HepG2 (cell line): Measurements from ENCODE around the gene TRIM28. TPM values are rescaled to one million over a fixed set of nuclear protein-coding genes. Genes with fewer than 3 reads are reported as not detected.

Experiments used
- CERS6 ChIP-seq: sonication (generic); formaldehyde crosslinking; IDR thresholded peaks from 2 replicates; pipeline ENCODE4 v1.5.0; 2020; ENCODE audit warnings: missing genetic modification reagents
- DNMT1 ChIP-seq: sonication (generic); formaldehyde crosslinking; IDR thresholded peaks from 2 replicates; pipeline ENCODE4 v1.5.1; 2020; ENCODE audit warnings: mild to moderate bottlenecking, missing genetic modification reagents
- JUNB ChIP-seq: sonication (generic); formaldehyde crosslinking; IDR thresholded peaks from 2 replicates; pipeline ENCODE4 v1.8.0; 2022; ENCODE audit warnings: missing genetic modification reagents, mild to moderate bottlenecking, borderline replicate concordance
- RELA ChIP-seq: sonication (generic); formaldehyde crosslinking; IDR thresholded peaks from 2 replicates; pipeline ENCODE4 v1.4.0; 2020; ENCODE audit warnings: missing genetic modification reagents
- REPIN1 ChIP-seq: sonication (generic); formaldehyde crosslinking; IDR thresholded peaks from 2 replicates; pipeline ENCODE4 v1.8.0; 2022; ENCODE audit warnings: missing genetic modification reagents, low read depth, mild to moderate bottlenecking, borderline replicate concordance
- SNAI1 ChIP-seq: sonication (generic); formaldehyde crosslinking; IDR thresholded peaks from 2 replicates; pipeline ENCODE4 v1.5.0; 2020; ENCODE audit warnings: mild to moderate bottlenecking, missing genetic modification reagents, borderline replicate concordance
- SOX5 ChIP-seq: IDR thresholded peaks from 2 replicates; pipeline ENCODE4 v1.6.1; 2016; ENCODE audit warnings: borderline replicate concordance
- ZBED4 ChIP-seq: sonication (generic); formaldehyde crosslinking; IDR thresholded peaks from 2 replicates; pipeline ENCODE4 v1.4.0; 2020; ENCODE audit warnings: missing genetic modification reagents, borderline replicate concordance
- ZC3H13 ChIP-seq: sonication (generic); formaldehyde crosslinking; IDR thresholded peaks from 2 replicates; pipeline ENCODE4 v1.8.1; 2023; ENCODE audit warnings: mild to moderate bottlenecking, missing genetic modification reagents, moderate library complexity
- ZMAT3 ChIP-seq: sonication (generic); formaldehyde crosslinking; conservative IDR thresholded peaks from 2 replicates; pipeline ENCODE4 v1.7.0; 2021; ENCODE audit warnings: missing genetic modification reagents
- ZNF317 ChIP-seq: sonication (generic); formaldehyde crosslinking; IDR thresholded peaks from 2 replicates; pipeline ENCODE4 v1.5.0; 2020; ENCODE audit warnings: mild to moderate bottlenecking, missing genetic modification reagents
- ZNF329 ChIP-seq: sonication (generic); formaldehyde crosslinking; IDR thresholded peaks from 2 replicates; pipeline ENCODE4 v1.9.0; 2021; ENCODE audit warnings: low read depth, mild to moderate bottlenecking, missing genetic modification reagents
- ZNF337 ChIP-seq: sonication (generic); formaldehyde crosslinking; IDR thresholded peaks from 2 replicates; pipeline ENCODE4 v1.5.1; 2020; ENCODE audit warnings: missing genetic modification reagents, low read depth, mild to moderate bottlenecking, borderline replicate concordance
- ZNF343 ChIP-seq: sonication (generic); formaldehyde crosslinking; IDR thresholded peaks from 2 replicates; pipeline ENCODE4 v1.4.0; 2020; ENCODE audit warnings: mild to moderate bottlenecking, missing genetic modification reagents
- ZNF451 ChIP-seq: sonication (generic); formaldehyde crosslinking; IDR thresholded peaks from 2 replicates; pipeline ENCODE4 v1.5.0; 2020; ENCODE audit warnings: mild to moderate bottlenecking, missing genetic modification reagents
- ZNF484 ChIP-seq: sonication (generic); formaldehyde crosslinking; IDR thresholded peaks from 2 replicates; pipeline ENCODE4 v1.5.1; 2020; ENCODE audit warnings: mild to moderate bottlenecking, low read depth, missing genetic modification reagents, borderline replicate concordance
- ZNF616 ChIP-seq: sonication (generic); formaldehyde crosslinking; IDR thresholded peaks from 2 replicates; pipeline ENCODE4 v1.5.0; 2020; ENCODE audit warnings: low read depth, mild to moderate bottlenecking, missing genetic modification reagents
- polyA plus RNA-seq, 8 experiments: library from polyadenylated mRNA; depleted of rRNA in 3 of 8; stranded (reverse) in 7 of 8; unstranded in 1 of 8; fragments of >200 nt; fragmentation: Illumina TruSeq in 4 of 8; extraction: Trizol in 4 of 8; gene quantifications; 2 replicates each; pipeline versions ENCODE4 v1.2.1 to v1.2.3, GENCODE V29; 2011 to 2016; ENCODE audit warnings: low read depth in 4 of 8, missing spikeins in 1 of 8, mixed read lengths in 1 of 8; ENCODE audit not compliant: insufficient read depth in 1 of 8
- total RNA-seq, 5 experiments: library from RNA; depleted of rRNA; stranded (reverse); fragments of >200 nt; fragmentation: Illumina TruSeq; extraction: Trizol; gene quantifications; 2 replicates each; pipeline ENCODE4 v1.2.3, GENCODE V29; 2016; ENCODE audit warnings: low read depth in 1 of 5
- TF ChIP-seq, protein P1 (sequence below): sonication (generic); formaldehyde crosslinking; IDR thresholded peaks from 2 replicates; pipeline ENCODE4 v1.4.0; 2020; ENCODE audit warnings: missing genetic modification reagents

The TRIM28 gene
- total and polyA plus RNA-seq, 2 of the 13 experiments (the other 11 are each of a cell fraction or from before 2014, with no cell fraction given), result 361 to 439 TPM

GRCh38 chr19:58511353-58512208, 32.3 kb upstream of the TRIM28 start, which contains the start of gene SLC27A5 (continued):
- TF ChIP-seq, protein P1, sequence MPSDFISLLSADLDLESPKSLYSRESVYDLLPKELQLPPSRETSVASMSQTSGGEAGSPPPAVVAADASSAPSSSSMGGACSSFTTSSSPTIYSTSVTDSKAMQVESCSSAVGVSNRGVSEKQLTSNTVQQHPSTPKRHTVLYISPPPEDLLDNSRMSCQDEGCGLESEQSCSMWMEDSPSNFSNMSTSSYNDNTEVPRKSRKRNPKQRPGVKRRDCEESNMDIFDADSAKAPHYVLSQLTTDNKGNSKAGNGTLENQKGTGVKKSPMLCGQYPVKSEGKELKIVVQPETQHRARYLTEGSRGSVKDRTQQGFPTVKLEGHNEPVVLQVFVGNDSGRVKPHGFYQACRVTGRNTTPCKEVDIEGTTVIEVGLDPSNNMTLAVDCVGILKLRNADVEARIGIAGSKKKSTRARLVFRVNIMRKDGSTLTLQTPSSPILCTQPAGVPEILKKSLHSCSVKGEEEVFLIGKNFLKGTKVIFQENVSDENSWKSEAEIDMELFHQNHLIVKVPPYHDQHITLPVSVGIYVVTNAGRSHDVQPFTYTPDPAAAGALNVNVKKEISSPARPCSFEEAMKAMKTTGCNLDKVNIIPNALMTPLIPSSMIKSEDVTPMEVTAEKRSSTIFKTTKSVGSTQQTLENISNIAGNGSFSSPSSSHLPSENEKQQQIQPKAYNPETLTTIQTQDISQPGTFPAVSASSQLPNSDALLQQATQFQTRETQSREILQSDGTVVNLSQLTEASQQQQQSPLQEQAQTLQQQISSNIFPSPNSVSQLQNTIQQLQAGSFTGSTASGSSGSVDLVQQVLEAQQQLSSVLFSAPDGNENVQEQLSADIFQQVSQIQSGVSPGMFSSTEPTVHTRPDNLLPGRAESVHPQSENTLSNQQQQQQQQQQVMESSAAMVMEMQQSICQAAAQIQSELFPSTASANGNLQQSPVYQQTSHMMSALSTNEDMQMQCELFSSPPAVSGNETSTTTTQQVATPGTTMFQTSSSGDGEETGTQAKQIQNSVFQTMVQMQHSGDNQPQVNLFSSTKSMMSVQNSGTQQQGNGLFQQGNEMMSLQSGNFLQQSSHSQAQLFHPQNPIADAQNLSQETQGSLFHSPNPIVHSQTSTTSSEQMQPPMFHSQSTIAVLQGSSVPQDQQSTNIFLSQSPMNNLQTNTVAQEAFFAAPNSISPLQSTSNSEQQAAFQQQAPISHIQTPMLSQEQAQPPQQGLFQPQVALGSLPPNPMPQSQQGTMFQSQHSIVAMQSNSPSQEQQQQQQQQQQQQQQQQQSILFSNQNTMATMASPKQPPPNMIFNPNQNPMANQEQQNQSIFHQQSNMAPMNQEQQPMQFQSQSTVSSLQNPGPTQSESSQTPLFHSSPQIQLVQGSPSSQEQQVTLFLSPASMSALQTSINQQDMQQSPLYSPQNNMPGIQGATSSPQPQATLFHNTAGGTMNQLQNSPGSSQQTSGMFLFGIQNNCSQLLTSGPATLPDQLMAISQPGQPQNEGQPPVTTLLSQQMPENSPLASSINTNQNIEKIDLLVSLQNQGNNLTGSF (CRISPR knock-in tag), result no peak
- no peak for TF ChIP-seq ZNF484
- 0 out of 2 replicates have a peak, but pooled peaks have one; percentile 18 for TF ChIP-seq ZC3H13 (CRISPR knock-in tag)
- TF ChIP-seq SOX5 (CRISPR knock-in tag), result peak; percentile 54; the same call in 1 of the 2 replicates
- no peak for TF ChIP-seq ZNF616 (CRISPR knock-in tag)
- no peak for TF ChIP-seq RELA (CRISPR knock-in tag)
- peak; percentile 35; the same call in 1 of the 2 replicates for TF ChIP-seq ZNF329 (CRISPR knock-in tag)
- TF ChIP-seq SNAI1, result no peak
- no peak for TF ChIP-seq ZNF337 (CRISPR knock-in tag)
- no peak for TF ChIP-seq ZNF451
- no peak for TF ChIP-seq JUNB (CRISPR knock-in tag)
- no peak for TF ChIP-seq ZBED4 (CRISPR knock-in tag)
- TF ChIP-seq DNMT1 (CRISPR knock-in tag), result peak; percentile 94
- no peak for TF ChIP-seq ZNF317 (CRISPR knock-in tag)
- peak; percentile 79; the same call in 1 of the 2 replicates for TF ChIP-seq REPIN1
- no peak for TF ChIP-seq ZMAT3 (CRISPR knock-in tag)
- 0 out of 2 replicates have a peak, but pooled peaks have one; percentile 80 for TF ChIP-seq ZNF343
- TF ChIP-seq CERS6 (CRISPR knock-in tag), result no peak
